IMR-90 (cell line): ENCODE data around the gene PIP5K1C.

ENCODE experiments used
- CHD1 ChIP-seq: IDR thresholded peaks from 2 replicates; pipeline ENCODE4 v1.6.1; 2012; ENCODE audit warnings: low read depth, low read length, improper control_type of control experiment
- CTCF ChIP-seq: conservative IDR thresholded peaks from 2 replicates; pipeline ENCODE4 v1.5.1; 2012; ENCODE audit warnings: mild to moderate bottlenecking, low read depth, low read length, improper control_type of control experiment
- ELK1 ChIP-seq: fragments of 150-350 bp; IDR thresholded peaks from 2 replicates; pipeline ENCODE4 v1.6.1; 2016; ENCODE audit warnings: low read depth, mild to moderate bottlenecking, low read length, moderate library complexity, borderline replicate concordance
- POLR2A ChIP-seq: IDR thresholded peaks from 2 replicates; pipeline ENCODE4 v1.6.1; 2012; ENCODE audit warnings: mild to moderate bottlenecking, low read depth, low read length
- RAD21 ChIP-seq: IDR thresholded peaks from 2 replicates; pipeline ENCODE4 v1.6.1; 2012; ENCODE audit warnings: low read length, improper control_type of control experiment
- RCOR1 ChIP-seq: IDR thresholded peaks from 2 replicates; pipeline ENCODE4 v1.6.1; 2012; ENCODE audit warnings: mild to moderate bottlenecking, low read length, improper control_type of control experiment; ENCODE audit not compliant: insufficient replicate concordance
- RFX5 ChIP-seq: IDR thresholded peaks from 2 replicates; pipeline ENCODE4 v1.8.0; 2012; ENCODE audit warnings: low read depth, mild to moderate bottlenecking, low read length, moderate library complexity

GRCh38 chr19:3694361-3695123 lies 5.7 kb downstream of the PIP5K1C start:
- TF ChIP-seq CTCF (no peak), POLR2A (no peak), ELK1 (no peak), RFX5 (no peak), CHD1 (no peak), RCOR1 (no peak), RAD21 (no peak)
